Stimulated activated CD4-positive, alpha-beta T cell treated with anti-CD3 and anti-CD28 coated beads, Interleukin-15, amount 100 ng/mL, for 48 hours (primary cell): ENCODE results near the gene MSANTD1.

Experiments used
- DNase-seq, 2 donors: peaks; one replicate each; pipeline ENCODE4 v3.0.0-alpha.2; 2020; ENCODE audit warnings: low read depth in 2 of 2

MSANTD1 gene

DNA sequence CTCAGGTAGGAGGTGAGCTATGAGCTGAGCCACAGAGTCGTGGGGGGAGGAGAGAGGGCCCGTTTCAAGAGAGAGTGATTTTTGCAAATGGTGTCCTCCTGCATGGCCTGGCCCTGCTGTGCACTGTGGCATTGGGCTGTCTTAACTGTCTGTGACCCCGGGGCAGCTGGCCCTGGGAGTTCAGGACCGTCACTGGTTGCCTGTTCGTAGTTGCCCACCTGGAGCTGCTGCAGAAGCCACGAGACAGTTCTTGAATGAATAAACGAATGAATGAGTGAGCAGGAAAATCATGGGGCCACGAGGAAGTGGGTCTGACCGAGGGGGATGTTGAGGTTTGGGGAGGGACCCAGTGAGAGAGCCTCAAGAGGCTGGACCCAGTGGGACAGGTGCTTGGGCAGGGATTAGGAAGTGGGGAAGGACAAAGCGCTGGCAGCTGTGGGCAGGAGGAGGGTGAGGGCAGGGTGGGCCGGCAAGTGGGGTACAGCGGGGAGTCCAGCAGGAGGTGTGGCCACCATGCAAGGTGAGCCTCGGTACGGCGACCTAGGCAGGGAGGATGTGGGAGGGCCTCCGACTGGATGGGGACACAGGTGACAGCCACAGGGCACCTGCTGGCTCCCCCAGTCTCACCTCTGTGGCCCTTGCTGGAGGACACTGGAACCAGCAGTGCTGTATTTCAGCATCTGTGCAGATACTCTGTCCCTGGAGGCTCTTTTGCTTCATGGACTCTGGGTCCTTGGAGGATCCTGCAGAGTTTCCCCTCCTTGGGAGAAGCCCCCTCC lies 54.0 kb downstream of the MSANTD1 start:
- no peak for DNase-seq

- no peak for DNase-seq
Observed at GRCh38 chr4:3303565-3303824, 54.5 kb downstream of the MSANTD1 start.

DNA sequence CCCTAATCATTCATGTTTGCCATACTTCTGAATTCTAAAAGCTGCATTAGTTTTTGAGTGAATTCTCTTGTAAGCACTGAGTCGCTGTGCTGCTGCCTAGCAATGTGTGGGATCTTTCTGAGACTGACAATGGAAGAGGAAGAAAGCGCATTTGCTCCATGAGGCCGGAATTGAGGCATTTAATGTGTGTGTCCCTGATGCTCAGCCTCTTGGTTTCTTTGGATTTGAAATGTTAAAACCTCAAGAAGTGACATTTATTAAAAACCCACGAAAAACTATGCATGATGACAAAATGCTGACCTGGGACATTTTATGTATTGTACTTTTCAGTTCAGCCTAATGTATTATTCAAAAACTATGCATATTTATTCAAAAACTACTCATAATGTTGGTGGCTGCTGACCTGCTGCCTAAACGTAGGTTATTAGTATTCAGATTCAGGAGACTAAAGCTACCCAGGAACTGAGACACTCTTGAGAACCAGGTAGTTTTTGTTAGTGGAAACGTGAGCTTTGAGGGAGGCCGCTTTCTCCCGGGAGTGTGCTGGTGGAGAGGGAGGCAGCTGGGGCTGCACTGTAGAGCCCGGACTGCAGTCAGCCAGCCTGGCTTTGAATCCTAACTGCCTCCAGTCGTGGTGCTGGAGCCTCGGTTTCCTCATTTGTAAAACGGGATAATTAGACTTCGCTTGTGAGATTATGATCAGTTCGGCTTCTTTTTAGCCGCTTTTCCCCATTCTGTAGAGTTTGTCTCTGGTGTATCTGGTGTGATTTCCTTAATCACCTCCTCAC lies 55.2 kb downstream of the MSANTD1 start:
- DNase-seq: no peak

- no peak for DNase-seq
Observed at GRCh38 chr4:3304831-3305609, 56.1 kb downstream of the MSANTD1 start.

- no peak for DNase-seq
Observed at GRCh38 chr4:3305610-3306371, 56.8 kb downstream of the MSANTD1 start.
